GM19193 (cell line): ENCODE results near the gene GK.

Experiments
- POLR2A ChIP-seq: IDR thresholded peaks from 4 replicates; pipeline ENCODE4 v1.6.1; 2011; ENCODE audit not compliant: insufficient read depth, insufficient read length; ENCODE audit errors: extremely low read depth

The GK gene

DNA sequence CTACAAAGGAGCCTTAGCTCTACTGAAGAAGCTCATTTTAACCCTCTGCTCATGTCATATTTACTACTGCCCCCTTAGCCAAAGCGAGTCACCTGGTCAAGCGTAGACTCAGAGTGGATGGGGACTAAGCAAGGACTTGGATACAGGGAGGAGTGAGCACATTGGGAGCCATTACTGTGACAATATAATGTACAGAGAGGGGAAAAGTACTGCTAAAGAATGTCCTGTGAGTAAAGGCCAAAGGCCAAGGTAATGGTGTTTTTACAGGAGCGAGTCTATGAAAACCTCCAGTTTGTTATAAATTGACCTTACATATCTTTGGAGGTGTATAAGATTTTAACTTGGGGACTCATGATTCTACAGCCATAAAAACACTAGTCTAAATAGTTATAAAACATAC lies 10.6 kb upstream of the GK start:
- TF ChIP-seq POLR2A = no peak

DNA sequence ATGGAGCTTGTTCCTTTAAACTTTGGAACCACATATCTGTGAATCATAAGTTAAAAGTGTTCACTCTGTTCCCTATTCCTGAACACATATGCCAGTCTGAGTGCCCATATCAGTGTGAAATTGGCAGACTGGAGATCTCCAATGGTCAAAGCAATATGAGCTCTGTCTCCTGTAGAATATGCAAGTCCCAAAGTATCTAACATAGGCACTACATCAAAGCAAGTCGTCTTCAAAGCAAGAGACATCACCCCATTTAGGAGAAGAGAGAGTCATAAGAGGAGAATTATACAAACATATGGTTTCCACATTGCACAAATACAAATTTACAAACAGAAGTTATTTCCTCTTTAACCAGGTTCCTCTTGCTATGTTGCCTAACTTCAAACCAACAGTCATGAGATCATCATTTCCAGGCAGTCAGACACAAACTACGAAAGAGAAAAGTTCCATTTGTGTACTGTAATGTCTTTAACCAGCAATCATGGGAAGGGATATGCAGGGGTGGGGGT lies 9.9 kb upstream of the GK start:
- TF ChIP-seq POLR2A = no peak

DNA sequence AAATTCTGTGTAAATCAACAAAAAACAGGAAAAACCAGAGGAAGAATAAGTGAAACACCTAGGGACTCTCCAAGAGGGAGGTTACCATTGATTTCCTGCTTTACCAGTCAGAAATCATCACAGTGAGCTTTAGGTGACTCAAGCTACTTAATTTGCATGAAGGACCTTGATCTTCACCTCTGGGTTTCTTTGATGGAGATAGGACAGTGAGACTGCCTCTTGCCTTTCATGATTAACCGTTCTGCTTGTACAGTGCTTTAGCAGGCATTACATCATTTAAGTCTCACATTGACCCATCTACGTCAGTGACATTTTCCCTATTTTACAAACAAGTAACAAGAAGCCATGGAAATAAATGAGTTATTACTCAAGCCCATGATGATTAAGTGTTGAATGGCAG lies 3.4 kb upstream of the GK start:
- TF ChIP-seq POLR2A = no peak

DNA sequence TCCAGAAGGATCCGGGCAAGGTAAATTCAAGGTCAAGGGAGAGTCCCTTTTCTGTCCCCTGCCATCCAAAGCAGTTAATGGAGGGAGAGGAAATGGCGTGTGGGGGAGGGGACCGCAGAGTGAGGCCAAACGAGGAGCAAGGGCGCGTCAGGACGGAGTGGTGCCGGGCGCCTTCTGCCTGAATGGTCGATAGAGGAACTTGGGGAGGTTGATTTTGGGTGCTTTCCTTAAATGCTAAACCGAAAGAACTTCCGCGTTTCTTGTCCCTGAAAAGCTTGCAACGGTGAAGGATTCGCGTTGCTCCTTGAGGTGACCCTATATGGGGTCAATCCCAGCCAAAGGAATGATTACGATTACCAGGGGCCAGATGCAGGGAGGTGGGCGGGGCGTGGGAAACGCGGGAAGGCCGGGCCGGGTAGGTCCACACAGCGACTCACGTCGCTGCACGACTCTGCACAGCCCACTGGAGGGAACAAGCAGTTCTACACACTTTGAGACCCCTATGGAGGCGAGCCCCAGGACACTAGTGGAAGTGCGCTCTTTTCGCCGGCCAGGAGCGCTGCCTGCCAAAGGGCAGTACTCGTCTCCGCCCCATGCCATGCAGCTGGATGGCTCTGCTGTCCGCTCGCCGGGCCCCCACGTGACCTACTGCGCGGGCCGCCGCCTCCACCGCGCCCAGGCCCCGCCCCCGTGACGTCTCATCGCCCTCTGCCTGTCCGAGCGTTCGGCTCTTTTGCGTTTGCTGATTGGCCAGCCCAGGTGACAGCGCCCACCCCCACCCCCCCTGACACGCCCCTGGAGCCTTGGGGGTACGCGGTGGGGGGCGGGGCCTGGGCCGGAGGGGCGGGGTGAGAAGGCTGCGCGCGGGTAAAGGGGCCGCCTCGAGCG lies 452 bp upstream of the GK start:
- TF ChIP-seq POLR2A = peak; percentile 72

DNA sequence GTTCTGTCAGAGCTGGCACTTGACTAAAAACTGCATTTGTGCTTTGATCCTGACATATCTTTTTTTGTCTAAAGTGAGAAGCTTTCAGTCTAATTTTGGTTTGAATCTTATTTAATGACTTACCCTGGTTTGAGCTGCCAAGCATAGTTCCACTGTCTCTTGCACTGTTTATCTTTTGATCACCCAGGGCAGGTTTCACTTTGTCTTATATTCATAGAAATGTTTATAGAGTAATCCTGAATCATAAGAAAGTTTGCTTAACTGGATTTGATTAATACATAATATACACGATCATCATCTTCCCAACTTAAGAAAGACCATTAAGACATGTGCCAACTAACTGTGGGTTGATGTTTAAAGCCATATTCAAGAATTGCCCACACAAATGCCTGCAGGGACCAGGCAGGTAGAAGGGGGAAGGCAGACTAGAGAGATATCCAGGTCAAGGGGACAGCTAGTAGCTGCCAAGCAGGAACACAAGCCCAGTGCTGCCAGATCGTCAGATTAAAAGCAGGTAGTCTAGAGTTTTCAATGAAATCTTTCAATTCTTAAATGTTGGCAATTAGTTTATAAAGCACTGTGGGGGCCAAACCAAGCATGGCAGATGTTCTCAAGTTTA lies 1.9 kb downstream of the GK start:
- TF ChIP-seq POLR2A = no peak

DNA sequence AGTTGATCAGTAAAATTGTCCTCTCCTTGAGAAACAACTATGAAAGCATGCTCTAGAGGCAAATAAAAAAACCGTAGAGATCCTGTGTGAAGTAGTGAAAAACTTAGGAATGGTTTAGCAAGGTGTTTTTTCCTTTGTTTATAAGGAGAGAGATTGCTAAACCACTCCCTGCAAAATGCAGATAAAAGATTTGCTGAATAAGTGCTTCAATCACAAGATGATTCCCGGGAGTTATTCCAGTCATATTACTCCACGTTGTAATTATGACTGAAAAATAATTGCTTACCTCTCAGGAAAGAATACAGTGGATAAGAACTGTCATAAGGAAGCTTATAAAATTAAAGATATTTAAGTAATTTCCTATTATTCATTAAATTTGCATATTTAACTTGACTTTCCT lies 2.8 kb downstream of the GK start:
- TF ChIP-seq POLR2A = no peak

DNA sequence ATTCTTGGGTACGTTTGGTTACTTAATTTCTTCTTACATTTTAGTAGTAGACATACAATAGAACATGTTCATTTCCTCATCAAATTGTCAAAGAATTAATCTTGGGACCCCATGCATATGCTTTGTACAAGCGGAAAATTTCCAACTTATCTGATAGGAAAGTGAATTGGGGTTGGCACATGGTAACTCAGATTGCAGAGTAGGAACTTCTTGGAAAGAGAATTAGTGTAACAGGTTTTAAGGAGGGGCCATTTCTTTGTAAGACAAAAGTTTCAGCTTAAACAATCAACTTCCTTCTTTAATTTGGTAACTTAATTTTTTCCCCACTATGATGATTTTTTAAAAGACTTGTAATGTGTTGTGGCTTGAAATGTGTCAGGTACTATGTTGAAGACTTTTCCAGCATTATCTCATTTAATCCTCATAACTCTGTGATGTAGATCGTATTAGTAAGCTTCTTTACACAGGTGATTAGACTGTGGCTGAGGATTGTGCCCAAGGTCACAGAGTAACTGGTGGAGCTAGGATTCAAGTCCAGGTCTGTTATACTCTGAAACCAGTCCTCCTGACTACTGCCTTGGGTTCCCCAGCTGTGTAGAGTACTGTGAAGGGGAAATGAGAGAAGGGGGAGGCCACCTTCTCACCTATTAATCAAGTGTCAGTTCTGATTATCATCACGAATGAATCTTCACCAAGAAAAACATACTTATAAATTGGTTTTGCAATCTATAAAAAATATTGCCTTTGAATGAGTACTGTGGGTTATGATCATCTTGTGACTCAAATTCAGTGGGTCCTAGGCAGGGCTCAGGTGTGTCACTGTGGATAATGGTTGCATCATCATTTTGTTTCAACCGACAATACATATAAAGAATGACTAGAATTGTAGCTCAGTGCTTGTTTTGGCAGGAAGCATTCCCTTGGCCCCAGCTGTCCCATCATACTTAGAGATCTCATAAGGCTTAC lies 4.3 kb downstream of the GK start:
- no peak for TF ChIP-seq POLR2A

DNA sequence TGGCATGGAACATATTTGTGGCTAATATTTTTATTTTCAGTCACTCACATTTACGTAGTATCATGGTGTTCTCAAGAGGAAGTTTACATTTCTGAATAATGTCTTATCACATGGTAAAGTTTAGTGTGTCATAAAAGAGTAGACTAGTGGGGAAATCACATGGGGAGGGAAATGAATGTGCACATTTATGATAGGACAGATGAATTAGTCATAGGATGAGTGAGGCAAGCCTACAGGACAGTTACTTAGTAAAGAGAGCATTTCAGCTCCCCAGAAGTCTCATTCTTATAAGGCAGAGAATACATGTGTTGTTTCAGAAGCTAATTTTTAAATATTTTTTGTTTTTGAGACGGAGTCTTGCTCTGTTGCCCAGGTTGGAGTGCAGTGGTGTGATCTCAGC lies 6.2 kb downstream of the GK start:
- no peak for TF ChIP-seq POLR2A

DNA sequence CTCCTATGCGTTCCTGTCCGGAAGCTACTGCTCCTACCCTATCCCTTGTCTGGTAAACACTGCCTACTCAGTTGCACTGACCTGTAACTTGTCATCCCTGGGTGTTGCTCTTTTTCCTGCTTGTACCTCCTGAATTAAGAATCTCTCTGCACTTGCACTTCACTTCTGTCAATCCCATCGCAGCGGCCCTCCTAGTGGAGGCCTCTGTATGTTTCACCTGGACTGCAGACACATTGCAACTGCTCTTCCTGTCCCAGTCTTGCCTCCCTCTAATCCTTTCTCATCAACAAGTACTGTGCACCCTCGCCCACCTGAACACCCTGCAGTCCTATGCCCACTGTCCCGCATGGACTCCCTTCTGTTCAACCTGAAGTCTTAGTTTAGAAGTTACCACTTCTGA lies 8.0 kb downstream of the GK start:
- no peak for TF ChIP-seq POLR2A

DNA sequence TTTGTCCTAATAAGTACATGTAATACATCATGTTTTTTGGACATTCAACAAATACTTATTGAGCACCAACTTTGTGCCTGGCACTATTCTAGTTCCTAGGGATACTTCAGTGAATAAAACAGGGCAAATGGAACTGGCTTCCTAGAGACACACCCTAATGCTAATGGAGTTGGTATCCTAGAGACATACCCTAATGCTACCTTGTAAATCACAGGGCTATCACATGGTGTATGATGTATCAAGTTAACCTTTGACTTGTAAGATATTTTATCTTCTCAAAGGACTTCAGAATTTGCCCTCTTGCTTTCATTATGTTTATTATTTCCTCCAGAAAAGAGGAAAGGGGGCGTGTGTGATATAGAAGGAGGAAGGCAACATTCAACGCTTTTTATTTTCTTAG lies 10.1 kb downstream of the GK start:
- no peak for TF ChIP-seq POLR2A

DNA sequence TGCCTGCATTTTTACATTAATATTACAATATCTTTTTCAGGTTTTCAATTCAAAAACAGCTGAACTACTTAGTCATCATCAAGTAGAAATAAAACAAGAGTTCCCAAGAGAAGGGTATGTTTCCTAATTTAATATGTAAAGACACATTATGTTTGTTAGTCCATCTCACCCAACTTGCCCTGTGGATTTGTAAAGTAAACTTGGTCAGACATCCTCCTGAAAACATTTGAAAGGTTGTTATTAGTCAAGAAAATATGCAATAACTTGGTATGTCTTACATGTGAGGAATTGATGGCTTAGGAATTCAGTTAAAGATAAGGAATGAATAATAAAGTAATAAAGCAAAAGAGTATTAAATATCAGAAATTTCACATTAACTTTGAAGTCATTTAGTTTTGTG lies 12.2 kb downstream of the GK start:
- TF ChIP-seq POLR2A = no peak

DNA sequence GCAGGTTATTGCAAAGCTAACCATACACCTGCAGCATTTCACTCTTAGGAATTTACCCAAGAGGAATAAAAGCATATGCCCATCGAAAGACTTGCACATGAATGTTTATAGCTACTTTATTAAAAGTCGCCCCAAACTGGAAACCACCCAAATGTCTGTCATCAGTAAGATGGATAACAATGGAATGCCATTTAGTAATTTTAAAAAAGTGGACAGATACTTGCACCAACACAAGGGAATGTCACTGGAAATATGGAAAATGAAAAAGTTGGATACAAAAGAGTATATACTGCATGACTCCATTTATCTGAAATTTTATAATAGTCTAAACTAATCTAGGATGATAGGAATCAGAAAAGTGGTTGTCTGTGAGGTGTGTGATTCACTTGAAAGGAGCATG lies 12.9 kb downstream of the GK start:
- no peak for TF ChIP-seq POLR2A

DNA sequence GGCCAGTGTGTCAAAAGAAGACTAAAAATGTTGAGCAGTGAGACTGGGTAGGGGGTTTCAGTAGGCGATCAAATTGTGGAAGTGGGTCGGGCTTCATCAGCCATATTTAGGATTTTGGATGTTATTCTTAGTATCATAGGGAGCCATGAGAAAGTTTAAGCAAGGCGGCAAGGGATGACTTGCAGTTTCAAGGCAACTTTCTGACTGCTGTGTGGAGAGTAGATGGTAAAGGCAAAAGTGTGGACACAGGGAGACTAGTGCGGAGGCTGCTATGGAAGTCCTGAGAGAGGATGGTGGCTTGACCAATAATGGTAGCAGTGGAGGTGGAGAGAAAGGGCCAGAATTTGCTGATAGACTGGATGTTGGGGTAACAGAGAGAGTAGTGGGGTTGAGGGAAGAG lies 15.4 kb downstream of the GK start:
- TF ChIP-seq POLR2A = no peak

DNA sequence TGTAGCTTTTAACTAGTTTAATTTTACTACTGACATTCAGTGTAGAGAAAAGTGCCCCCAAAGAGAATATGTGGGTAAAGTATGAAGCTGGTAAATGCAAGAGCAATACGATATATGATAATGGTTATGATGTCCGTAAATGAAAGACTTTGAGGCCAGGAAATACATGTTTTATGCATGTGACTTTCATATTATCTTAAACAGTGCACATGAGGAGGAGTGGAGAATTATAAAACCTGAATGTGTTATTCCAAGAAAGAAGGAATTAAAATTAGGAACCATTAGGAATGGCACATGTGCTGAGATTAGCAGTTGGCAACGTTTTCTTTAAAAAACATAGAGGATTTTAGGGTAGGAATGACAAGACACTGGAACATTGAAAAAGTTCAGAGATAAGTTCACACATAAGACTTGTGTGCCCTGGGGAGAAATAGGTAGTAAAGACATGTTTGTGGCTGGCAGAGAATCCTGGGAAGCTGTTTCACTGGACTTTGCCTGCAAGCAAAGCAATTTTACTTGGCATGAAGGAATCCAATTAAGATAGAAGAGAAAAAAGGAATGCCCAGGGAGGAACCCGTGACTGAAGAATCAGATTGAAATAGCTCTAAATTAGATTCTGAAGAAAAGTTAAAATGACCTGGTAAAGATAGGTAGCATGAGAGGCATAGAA lies 20.0 kb downstream of the GK start:
- TF ChIP-seq POLR2A = no peak
